OCI-LY3 (cell line): Measurements from ENCODE around the gene ALPK1.

Source experiments
- H2AFZ ChIP-seq: fragments of 200-600, 300-600 bp; shearing (Covaris generic); 2 replicates; pipeline ENCODE4 v1.6.0; 2014; ENCODE audit warnings: antibody characterized with exemption, low read depth, low read length
- H3K27ac ChIP-seq: fragments of 200-600, 300-600 bp; sonication (generic); 2 replicates; pipeline ENCODE4 v1.5.1; 2014; ENCODE audit warnings: mild to moderate bottlenecking, low read length, moderate library complexity, mixed read lengths
- H3K27me3 ChIP-seq: fragments of 200-600, 300-600 bp; sonication (generic); 2 replicates; pipeline ENCODE4 v1.6.1; 2014; ENCODE audit warnings: low read depth, low read length, mixed read lengths
- H3K36me3 ChIP-seq: fragments of 200-600, 300-600 bp; sonication (generic); replicated peaks from 2 replicates; pipeline ENCODE3; 2014; ENCODE audit warnings: low read depth, low read length, mixed read lengths
- H3K4me1 ChIP-seq: fragments of 300-600, 200-600 bp; sonication (generic); 2 replicates; pipeline ENCODE4 v1.6.1; 2014; ENCODE audit warnings: low read length, mixed read lengths
- H3K4me2 ChIP-seq: fragments of 200-600, 300-600 bp; sonication (generic); 2 replicates; pipeline ENCODE4 v1.6.1; 2014; ENCODE audit warnings: low read length, mixed read lengths
- H3K4me3 ChIP-seq: fragments of 300-600, 200-600 bp; sonication (generic); 2 replicates; pipeline ENCODE4 v1.5.1; 2014; ENCODE audit warnings: antibody characterized with exemption, mild to moderate bottlenecking, low read length, moderate library complexity
- H3K79me2 ChIP-seq: fragments of 300-600, 200-600 bp; shearing (Covaris generic); 2 replicates; pipeline ENCODE4 v1.6.1; 2014; ENCODE audit warnings: mild to moderate bottlenecking, low read length, mixed read lengths
- H3K9ac ChIP-seq: fragments of 300-600, 200-600 bp; shearing (Covaris generic); 2 replicates; pipeline ENCODE4 v1.6.0; 2014; ENCODE audit warnings: mild to moderate bottlenecking, low read length, moderate library complexity
- H3K9me3 ChIP-seq: fragments of 200-600, 300-600 bp; shearing (Covaris generic); 2 replicates; pipeline ENCODE4 v1.6.1; 2014; ENCODE audit warnings: low read length, mixed read lengths; ENCODE audit not compliant: insufficient read depth
- H4K20me1 ChIP-seq: fragments of 200-600, 300-600 bp; sonication (generic); 2 replicates; pipeline ENCODE4 v1.6.1; 2016; ENCODE audit warnings: low read length, mixed read lengths; ENCODE audit not compliant: insufficient read depth
- CTCF ChIP-seq: fragments of 200-600, 300-600 bp; sonication (generic); IDR thresholded peaks from 2 replicates; pipeline ENCODE4 v1.5.1; 2014; ENCODE audit warnings: antibody characterized with exemption, low read length, low read depth
- EZH2phosphoT487 ChIP-seq: fragments of 200-600 bp; shearing (Covaris generic); IDR thresholded peaks from 2 replicates; pipeline ENCODE4 v1.6.1; 2018; ENCODE audit warnings: antibody characterized with exemption, mixed run types, low read depth

Gene ALPK1

GRCh38 chr4:112272292-112272691 lies 24.9 kb upstream of the ALPK1 start:
- TF ChIP-seq CTCF (no peak), EZH2phosphoT487 (no peak)
- H3K4me1 ChIP-seq, result peaks cover 6% of the 10 kb centered on the region; the same call in 1 of the 2 replicates
- H3K79me2 ChIP-seq, result peaks cover 45% of the 10 kb centered on the region
- peaks cover 53% of the 10 kb centered on the region for H3K36me3 ChIP-seq
- no peaks in the 10 kb centered on the region for H3K9me3 ChIP-seq
- H3K4me2 ChIP-seq, result no peak overlapping the region
- no peak overlapping the region for H3K4me3 ChIP-seq
- H2AFZ ChIP-seq, result no peak overlapping the region
- H3K27me3 ChIP-seq, result no peaks in the 10 kb centered on the region
- H4K20me1 ChIP-seq, result peaks cover 50% of the 10 kb centered on the region
- H3K27ac ChIP-seq, result no peak overlapping the region
- H3K9ac ChIP-seq, result no peak overlapping the region

DNA sequence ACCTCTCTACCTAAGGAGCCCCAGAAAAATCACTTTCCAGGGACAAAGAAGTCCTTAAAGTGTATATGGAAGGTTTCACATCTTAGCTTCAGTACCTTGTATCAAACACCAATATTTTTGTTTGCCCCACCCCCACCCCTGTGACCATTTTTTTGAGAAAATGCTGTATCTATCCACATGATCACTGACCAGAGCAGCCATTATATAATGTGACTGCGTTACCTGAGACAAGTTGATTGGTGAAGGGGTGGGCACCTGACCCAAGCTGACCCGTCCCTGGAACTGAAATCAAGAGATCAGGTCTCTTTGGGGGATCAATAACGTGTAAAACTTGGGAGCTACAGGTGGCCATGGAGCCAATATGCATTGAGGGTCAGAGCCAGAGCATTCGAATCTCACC lies 22.2 kb upstream of the ALPK1 start:
- H3K79me2 ChIP-seq, result peaks cover 72% of the 10 kb centered on the region
- TF ChIP-seq CTCF (no peak), EZH2phosphoT487 (no peak)

GRCh38 chr4:112276113-112276512 lies 21.1 kb upstream of the ALPK1 start:
- Histone ChIP-seq H3K27me3 (no peaks in the 10 kb centered on the region), H3K4me3 (no peak overlapping the region), H3K4me2 (no peak overlapping the region), H4K20me1 (peaks cover 81% of the 10 kb centered on the region), H3K9me3 (no peaks in the 10 kb centered on the region), H3K36me3 (peaks cover 53% of the 10 kb centered on the region), H3K27ac (no peak overlapping the region), H3K4me1 (peaks cover 38% of the 10 kb centered on the region), H3K9ac (no peak overlapping the region), H3K79me2 (peaks cover 84% of the 10 kb centered on the region), H2AFZ (no peak overlapping the region)
- TF ChIP-seq EZH2phosphoT487, result no peak
- TF ChIP-seq CTCF, result no peak

More for the DNA sequence above, 22.2 kb upstream of the ALPK1 start:
- Histone ChIP-seq H3K27me3 (no peaks in the 10 kb centered on the region), H3K4me1 (peaks cover 26% of the 10 kb centered on the region), H3K27ac (no peak overlapping the region), H3K4me2 (no peak overlapping the region), H3K4me3 (no peak overlapping the region), H3K9ac (no peak overlapping the region), H4K20me1 (peaks cover 72% of the 10 kb centered on the region), H3K9me3 (no peaks in the 10 kb centered on the region), H2AFZ (no peak overlapping the region), H3K36me3 (peaks cover 51% of the 10 kb centered on the region)

- peaks cover 94% of the 10 kb centered on the region for H3K79me2 ChIP-seq
- no peak overlapping the region for H3K4me3 ChIP-seq
- H3K36me3 ChIP-seq, result peaks cover 60% of the 10 kb centered on the region
Observed at GRCh38 chr4:112277220-112277619, 19.9 kb upstream of the ALPK1 start.

More at GRCh38 chr4:112277220-112277619, 19.9 kb upstream of the ALPK1 start:
- Histone ChIP-seq H3K27me3 (no peaks in the 10 kb centered on the region), H2AFZ (no peak overlapping the region), H3K4me1 (peaks cover 42% of the 10 kb centered on the region), H3K9me3 (no peaks in the 10 kb centered on the region), H3K27ac (no peak overlapping the region), H3K9ac (no peak overlapping the region), H3K4me2 (no peak overlapping the region), H4K20me1 (peaks cover 79% of the 10 kb centered on the region)
- TF ChIP-seq EZH2phosphoT487, result no peak
- no peak for TF ChIP-seq CTCF
